Activated naive CD4-positive, alpha-beta T cell treated with Interleukin-2 at 50 U/mL for 16 hours (primary cell): ENCODE data around the gene RTL5.

Experiments used
- DNase-seq: peaks from one replicate; pipeline ENCODE4 v3.0.0-alpha.2; 2020

The RTL5 gene

GRCh38 chrX:72129661-72130060 lies 2.1 kb downstream of the RTL5 start:
- no peak for DNase-seq

GRCh38 chrX:72128881-72129280 lies 2.8 kb downstream of the RTL5 start:
- peak; percentile 18 for DNase-seq

GRCh38 chrX:72128183-72128834 lies 3.4 kb downstream of the RTL5 start:
- no peak for DNase-seq

GRCh38 chrX:72127332-72127731 lies 4.4 kb downstream of the RTL5 start:
- no peak for DNase-seq

- peak; percentile 84 for DNase-seq
Measured at GRCh38 chrX:72126539-72127140, 5.1 kb downstream of the RTL5 start.

- DNase-seq: no peak
Measured at GRCh38 chrX:72126048-72126415, 5.7 kb downstream of the RTL5 start.

GRCh38 chrX:72125331-72126047 lies 6.2 kb downstream of the RTL5 start:
- DNase-seq: no peak

GRCh38 chrX:72124540-72125201 lies 7.0 kb downstream of the RTL5 start:
- no peak for DNase-seq

- DNase-seq: no peak
Measured at GRCh38 chrX:72123471-72124185, 8.1 kb downstream of the RTL5 start.

GRCh38 chrX:72122621-72123337 lies 8.9 kb downstream of the RTL5 start:
- no peak for DNase-seq

GRCh38 chrX:72121383-72121782 lies 10.3 kb downstream of the RTL5 start:
- DNase-seq: peak; percentile 53

GRCh38 chrX:72120837-72121236 lies 10.9 kb downstream of the RTL5 start:
- DNase-seq: no peak

- no peak for DNase-seq
Measured at GRCh38 chrX:72117636-72118210, 14.0 kb downstream of the RTL5 start.

- DNase-seq: no peak
Measured at GRCh38 chrX:72115380-72115779, 16.3 kb downstream of the RTL5 start.

GRCh38 chrX:72114807-72115206 lies 16.9 kb downstream of the RTL5 start:
- no peak for DNase-seq

GRCh38 chrX:72114306-72114705 lies 17.4 kb downstream of the RTL5 start:
- DNase-seq: no peak

- DNase-seq: no peak
Measured at GRCh38 chrX:72113461-72113860, 18.3 kb downstream of the RTL5 start.

GRCh38 chrX:72110876-72111708 lies 20.6 kb downstream of the RTL5 start:
- DNase-seq: no peak

- DNase-seq: no peak
Measured at GRCh38 chrX:72110051-72110875, 21.5 kb downstream of the RTL5 start.

- DNase-seq: no peak
Measured at GRCh38 chrX:72108666-72109065, 23.0 kb downstream of the RTL5 start.
